ENCODE data around the gene TUNAR. TPM values are rescaled to one million over a fixed set of nuclear protein-coding genes. Genes with fewer than 3 reads are reported as not detected.

The TUNAR gene
- total RNA-seq, 2 experiments from 2014 or later = not detected

DNA sequence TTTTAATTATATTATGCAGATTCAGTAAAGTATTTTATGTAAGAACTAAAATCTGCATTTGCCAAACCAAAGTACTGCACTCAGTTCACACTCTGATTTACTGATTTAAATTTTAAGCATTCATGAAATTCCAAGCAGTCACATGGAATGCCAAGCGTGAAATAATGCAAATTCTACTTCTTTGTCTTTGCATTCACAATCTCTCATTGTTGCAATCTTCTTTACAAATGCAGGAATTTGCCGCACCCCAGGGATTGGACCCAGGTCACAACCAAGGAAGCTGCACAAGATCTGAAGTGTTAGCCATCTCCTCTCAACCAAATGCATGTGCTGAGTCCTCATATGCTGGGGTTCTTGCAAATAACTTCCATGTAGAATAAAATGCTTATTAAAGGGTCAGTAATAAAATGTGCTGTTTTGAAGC lies 71.9 kb downstream of the TUNAR start:
- DNase-seq (no peak), ATAC-seq (ENCODE audit: poor library complexity) (no peak)
- H3K36me3 ChIP-seq (ENCODE audit: insufficient read depth, low read length) = no peaks in the 10 kb centered on the region
- H3K27me3 ChIP-seq (ENCODE audit: control insufficient read depth in 1 of 2, insufficient read depth in 2 of 2, low read length in 2 of 2) = peaks cover 7 to 12% of the 10 kb centered on the region in 2 experiments
- intact Hi-C loops (cut with DNase I, micrococcal nuclease) = no loop called here
- no peaks in the 10 kb centered on the region for H3K9me3 Mint-ChIP-seq
- no peak overlapping the region for H3K4me3 ChIP-seq (ENCODE audit: low read length)
- no peaks in the 10 kb centered on the region for H3K9me3 ChIP-seq (ENCODE audit: control insufficient read depth in 1 of 2, insufficient read depth in 1 of 2, low read length in 2 of 2)
- H3K27ac Mint-ChIP-seq = no peak overlapping the region
- no peak overlapping the region for H3K27ac ChIP-seq (ENCODE audit: low read depth in 1 of 2, low read length in 2 of 2)
- no peak overlapping the region for H3K4me3 Mint-ChIP-seq
- ChIA-PET CTCF (no interaction called here), POLR2A (no interaction called here)
- TF ChIP-seq, protein P1, sequence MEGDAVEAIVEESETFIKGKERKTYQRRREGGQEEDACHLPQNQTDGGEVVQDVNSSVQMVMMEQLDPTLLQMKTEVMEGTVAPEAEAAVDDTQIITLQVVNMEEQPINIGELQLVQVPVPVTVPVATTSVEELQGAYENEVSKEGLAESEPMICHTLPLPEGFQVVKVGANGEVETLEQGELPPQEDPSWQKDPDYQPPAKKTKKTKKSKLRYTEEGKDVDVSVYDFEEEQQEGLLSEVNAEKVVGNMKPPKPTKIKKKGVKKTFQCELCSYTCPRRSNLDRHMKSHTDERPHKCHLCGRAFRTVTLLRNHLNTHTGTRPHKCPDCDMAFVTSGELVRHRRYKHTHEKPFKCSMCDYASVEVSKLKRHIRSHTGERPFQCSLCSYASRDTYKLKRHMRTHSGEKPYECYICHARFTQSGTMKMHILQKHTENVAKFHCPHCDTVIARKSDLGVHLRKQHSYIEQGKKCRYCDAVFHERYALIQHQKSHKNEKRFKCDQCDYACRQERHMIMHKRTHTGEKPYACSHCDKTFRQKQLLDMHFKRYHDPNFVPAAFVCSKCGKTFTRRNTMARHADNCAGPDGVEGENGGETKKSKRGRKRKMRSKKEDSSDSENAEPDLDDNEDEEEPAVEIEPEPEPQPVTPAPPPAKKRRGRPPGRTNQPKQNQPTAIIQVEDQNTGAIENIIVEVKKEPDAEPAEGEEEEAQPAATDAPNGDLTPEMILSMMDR (IDR thresholded peaks at IDR 0.05) = no peak
- H3K36me3 Mint-ChIP-seq (ENCODE audit: low read depth) = no peaks in the 10 kb centered on the region
- H3K4me1 ChIP-seq (ENCODE audit: insufficient read depth, low read length) = no peaks in the 10 kb centered on the region
- H3K4me1 Mint-ChIP-seq (ENCODE audit: low read depth) = no peaks in the 10 kb centered on the region
- H3K27me3 Mint-ChIP-seq = peaks cover 56% of the 10 kb centered on the region

DNA sequence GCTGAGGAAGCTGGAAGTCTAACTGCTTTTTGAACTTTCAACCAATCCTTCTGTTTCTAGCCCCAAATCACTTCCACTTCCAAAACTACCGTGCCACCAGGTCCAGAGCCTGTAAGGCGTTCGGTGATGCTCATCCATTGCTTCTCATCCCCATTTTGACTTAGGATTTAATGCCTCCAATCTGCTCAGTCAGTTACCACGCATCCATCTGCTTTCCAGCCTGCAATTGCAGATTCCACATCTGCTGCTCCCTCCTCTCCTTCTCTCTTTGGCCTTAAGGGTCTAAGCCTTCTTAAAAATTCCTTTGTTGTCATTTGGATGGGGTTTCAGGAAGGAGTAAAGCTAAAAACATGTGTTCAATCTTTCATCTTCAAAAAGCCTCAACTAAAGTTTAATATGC lies 74.7 kb downstream of the TUNAR start:
- POLR2A ChIA-PET = no interaction called here
- peaks cover 2 to 10% of the 10 kb centered on the region in 2 experiments for H3K27me3 ChIP-seq (ENCODE audit: control insufficient read depth in 1 of 2, insufficient read depth in 2 of 2, low read length in 2 of 2)
- DNase-seq (no peak), ATAC-seq (ENCODE audit: poor library complexity) (no peak)
- Mint-ChIP-seq H3K4me1 (ENCODE audit: low read depth) (no peaks in the 10 kb centered on the region), H3K36me3 (ENCODE audit: low read depth) (no peaks in the 10 kb centered on the region), H3K9me3 (no peaks in the 10 kb centered on the region), H3K27me3 (peaks cover 59% of the 10 kb centered on the region), H3K4me3 (no peak overlapping the region), H3K27ac (no peak overlapping the region)
- TF ChIP-seq, protein P1 (IDR thresholded peaks at IDR 0.05) = no peak
- CTCF ChIA-PET = no interaction called here
- no peak overlapping the region for H3K27ac ChIP-seq (ENCODE audit: low read depth in 1 of 2, low read length in 2 of 2)
- no peak overlapping the region for H3K4me3 ChIP-seq (ENCODE audit: low read length)
- H3K36me3 ChIP-seq (ENCODE audit: insufficient read depth, low read length) = no peaks in the 10 kb centered on the region
- H3K4me1 ChIP-seq (ENCODE audit: insufficient read depth, low read length) = no peaks in the 10 kb centered on the region
- intact Hi-C loops (cut with DNase I, micrococcal nuclease) = no loop called here
- no peaks in the 10 kb centered on the region for H3K9me3 ChIP-seq (ENCODE audit: control insufficient read depth in 1 of 2, insufficient read depth in 1 of 2, low read length in 2 of 2)

DNA sequence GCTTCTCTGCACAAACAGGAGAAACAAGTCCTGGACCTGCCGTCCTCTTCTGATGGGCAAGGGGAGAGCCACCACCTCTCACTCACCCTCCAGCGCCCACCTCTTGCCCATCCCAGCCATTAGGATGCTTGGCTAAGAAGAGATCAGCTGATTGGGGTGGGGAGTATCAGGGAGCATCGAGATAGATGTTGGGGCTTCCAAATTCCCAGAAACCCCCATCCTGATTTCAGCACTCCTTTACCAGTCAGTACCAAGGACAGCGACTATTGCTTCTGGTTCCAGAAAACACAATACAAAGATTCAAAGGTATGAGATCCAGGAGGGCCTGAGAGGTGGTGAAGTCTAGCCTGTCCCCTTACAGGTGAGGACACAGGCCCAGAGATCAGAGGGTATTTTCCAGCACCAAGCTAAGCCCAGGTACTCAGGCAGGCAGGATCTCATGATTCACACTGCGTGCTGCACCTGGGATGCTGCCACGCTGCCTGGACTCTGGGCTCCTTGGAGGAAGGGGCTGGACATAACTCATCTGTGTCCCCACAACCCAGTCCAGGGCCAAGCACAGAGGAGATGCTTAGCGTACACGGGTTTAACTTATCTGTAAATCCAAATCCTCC lies 76.6 kb downstream of the TUNAR start:
- Mint-ChIP-seq H3K36me3 (ENCODE audit: low read depth) (no peaks in the 10 kb centered on the region), H3K27me3 (peaks cover 64% of the 10 kb centered on the region), H3K27ac (no peak overlapping the region), H3K4me3 (no peak overlapping the region), H3K4me1 (ENCODE audit: low read depth) (no peaks in the 10 kb centered on the region), H3K9me3 (no peaks in the 10 kb centered on the region)
- ATAC-seq (ENCODE audit: poor library complexity) (no peak), DNase-seq (no peak)
- no peaks in the 10 kb centered on the region for H3K9me3 ChIP-seq (ENCODE audit: control insufficient read depth in 1 of 2, insufficient read depth in 1 of 2, low read length in 2 of 2)
- TF ChIP-seq, protein P1 (IDR thresholded peaks at IDR 0.05) = no peak
- peaks cover 0 to 4% of the 10 kb centered on the region in 2 experiments for H3K27me3 ChIP-seq (ENCODE audit: control insufficient read depth in 1 of 2, insufficient read depth in 2 of 2, low read length in 2 of 2)
- H3K36me3 ChIP-seq (ENCODE audit: insufficient read depth, low read length) = no peaks in the 10 kb centered on the region
- no peaks in the 10 kb centered on the region for H3K4me1 ChIP-seq (ENCODE audit: insufficient read depth, low read length)
- no peak overlapping the region for H3K4me3 ChIP-seq (ENCODE audit: low read length)
- no peak overlapping the region for H3K27ac ChIP-seq (ENCODE audit: low read depth in 1 of 2, low read length in 2 of 2)
- CTCF ChIA-PET = no interaction called here
- POLR2A ChIA-PET = no interaction called here
- intact Hi-C loops (cut with DNase I, micrococcal nuclease) = no loop called here

All from CD4-positive, alpha-beta T cell (primary cell).